AG04450 (cell line): ENCODE data around the gene THBS3. TPM values are rescaled to one million over a fixed set of nuclear protein-coding genes. Genes with fewer than 3 reads are reported as not detected.
"Not testable (repeated sequence)": the region's sequence is repeated elsewhere in the genome, so short reads cannot be mapped to it uniquely, and the experiment has no call there.

Experiments used
- CTCF ChIA-PET: fragments of 300-600, 350-600 bp; formaldehyde crosslinking; extraction: SDS; loops from one replicate; lab custom pipeline; 2022; ENCODE audit warnings: antibody characterized with exemption, inconsistent platforms; lab: Charles Lee
- POLR2A ChIA-PET: fragments of 350-600 bp; formaldehyde crosslinking; extraction: SDS; loops from one replicate; lab custom pipeline; 2021; ENCODE audit warnings: antibody characterized with exemption, inconsistent platforms; lab: Yijun Ruan, JAX
- DNase-seq: peaks from one replicate; pipeline ENCODE4 v3.0.0-alpha.2; 2011; ENCODE audit warnings: low read depth, low spot score
- H3K27ac ChIP-seq: one replicate; pipeline ENCODE4 v1.5.1; 2012; ENCODE audit warnings: low read depth, low read length, control low read depth
- H3K27me3 ChIP-seq: one replicate; pipeline ENCODE4 v1.6.0; 2012; ENCODE audit warnings: low read length; ENCODE audit not compliant: control insufficient read depth, insufficient read depth
- H3K4me3 ChIP-seq: 2 replicates; pipeline ENCODE4 v1.5.1; 2011; ENCODE audit warnings: mild to moderate bottlenecking, low read depth, low read length, control low read depth
- H3K9me3 ChIP-seq: 2 replicates; pipeline ENCODE4 v1.5.1; 2012; ENCODE audit warnings: low read length; ENCODE audit not compliant: control insufficient read depth, insufficient read depth
- polyA plus RNA-seq: library from polyadenylated mRNA; depleted of rRNA; stranded (reverse); fragments of >200 nt; gene quantifications from 2 replicates; pipeline ENCODE4 v1.2.3, GENCODE V29; 2011
- TF ChIP-seq, protein P1 (sequence below): IDR thresholded peaks from 2 replicates; pipeline ENCODE4 v1.5.1; 2011; ENCODE audit warnings: low read depth, low read length, control low read depth, inconsistent platforms

Gene THBS3
- polyA plus RNA-seq, 1 experiment, result 32.5 TPM

DNA sequence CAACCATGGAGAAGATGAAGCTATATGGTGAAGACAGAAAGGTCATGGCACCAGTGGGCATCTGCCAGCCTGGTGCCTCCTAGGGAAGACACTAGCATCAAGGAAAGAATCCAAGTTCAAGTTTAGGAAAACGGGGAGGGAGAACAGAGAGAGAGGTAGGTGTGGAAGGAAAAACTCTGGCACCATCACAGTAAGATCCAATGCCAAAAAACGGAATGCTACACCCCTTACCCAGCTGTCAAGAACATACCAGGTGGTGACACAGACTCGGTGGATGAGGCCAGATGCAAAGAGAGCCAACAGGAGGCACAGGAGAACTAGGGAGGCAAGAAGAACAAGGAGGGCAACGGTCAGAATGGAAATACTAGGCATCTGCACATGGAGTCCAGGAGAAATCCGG, 38.2 kb downstream of the THBS3 start:
- POLR2A ChIA-PET, result interaction anchor here (0.5 kb wide), 1 partner anchor 25 kb away, joined by 5 read pairs; no protein-coding TSS in a partner anchor
- no peaks in the 10 kb centered on the region for H3K27me3 ChIP-seq
- TF ChIP-seq, protein P1, sequence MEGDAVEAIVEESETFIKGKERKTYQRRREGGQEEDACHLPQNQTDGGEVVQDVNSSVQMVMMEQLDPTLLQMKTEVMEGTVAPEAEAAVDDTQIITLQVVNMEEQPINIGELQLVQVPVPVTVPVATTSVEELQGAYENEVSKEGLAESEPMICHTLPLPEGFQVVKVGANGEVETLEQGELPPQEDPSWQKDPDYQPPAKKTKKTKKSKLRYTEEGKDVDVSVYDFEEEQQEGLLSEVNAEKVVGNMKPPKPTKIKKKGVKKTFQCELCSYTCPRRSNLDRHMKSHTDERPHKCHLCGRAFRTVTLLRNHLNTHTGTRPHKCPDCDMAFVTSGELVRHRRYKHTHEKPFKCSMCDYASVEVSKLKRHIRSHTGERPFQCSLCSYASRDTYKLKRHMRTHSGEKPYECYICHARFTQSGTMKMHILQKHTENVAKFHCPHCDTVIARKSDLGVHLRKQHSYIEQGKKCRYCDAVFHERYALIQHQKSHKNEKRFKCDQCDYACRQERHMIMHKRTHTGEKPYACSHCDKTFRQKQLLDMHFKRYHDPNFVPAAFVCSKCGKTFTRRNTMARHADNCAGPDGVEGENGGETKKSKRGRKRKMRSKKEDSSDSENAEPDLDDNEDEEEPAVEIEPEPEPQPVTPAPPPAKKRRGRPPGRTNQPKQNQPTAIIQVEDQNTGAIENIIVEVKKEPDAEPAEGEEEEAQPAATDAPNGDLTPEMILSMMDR, result no peak
- no peaks in the 10 kb centered on the region; the same call in 1 of the 2 replicates for H3K9me3 ChIP-seq
- H3K4me3 ChIP-seq, result no peak overlapping the region
- no peak overlapping the region for H3K27ac ChIP-seq
- CTCF ChIA-PET, result interaction anchor here (0.7 to 12.4 kb wide), 10 partner anchors 9 to 173 kb away, joined by 3 to 317 read pairs (median 6); partner anchors contain the start of gene EFNA4
- DNase-seq, result no peak

DNA sequence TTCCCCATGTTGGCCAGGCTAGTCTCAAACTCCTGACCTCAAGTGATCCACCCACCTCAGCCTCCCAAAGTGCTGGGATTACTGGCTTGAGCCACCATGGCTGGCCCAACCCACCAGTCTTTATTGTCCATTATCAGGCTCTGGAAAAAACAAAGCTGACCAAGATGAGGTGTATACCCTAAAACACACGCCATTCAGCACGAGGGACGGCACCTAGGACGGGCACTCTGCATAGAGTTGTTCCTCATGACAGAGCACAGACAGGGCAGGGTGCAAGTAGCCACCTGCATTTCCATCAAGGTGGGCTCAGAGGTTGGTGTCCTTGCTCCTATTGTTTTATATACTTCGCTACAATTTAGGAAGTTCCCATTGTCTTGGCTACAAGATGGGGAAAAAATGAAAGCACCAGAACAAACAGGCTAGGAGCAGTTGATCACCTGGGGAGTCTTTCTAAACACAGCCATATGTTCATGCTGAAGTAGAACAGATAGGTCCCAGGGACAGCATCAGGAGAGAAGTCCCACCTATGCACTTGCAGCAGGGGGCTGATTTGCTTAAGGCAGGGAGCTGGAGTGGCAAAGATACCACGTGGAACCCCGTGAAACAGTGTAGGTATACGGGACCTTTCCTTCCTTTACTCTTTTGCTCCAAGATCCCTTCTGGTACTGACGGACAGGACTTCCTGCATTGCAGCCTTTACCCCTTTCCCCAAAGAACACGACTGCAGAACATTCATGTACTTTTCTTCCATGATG, 39.1 kb downstream of the THBS3 start:
- TF ChIP-seq, protein P1, result no peak
- no peak overlapping the region for H3K27ac ChIP-seq
- ChIA-PET POLR2A (interaction anchor here (1.5 kb wide), 1 partner anchor 77 kb away, joined by 7 read pairs; no protein-coding TSS in a partner anchor), CTCF (interaction anchor here (0.6 to 12.4 kb wide), 19 partner anchors 8 to 1660 kb away, joined by 3 to 317 read pairs (median 4); no protein-coding TSS in a partner anchor)
- DNase-seq, result no peak
- no peaks in the 10 kb centered on the region for H3K27me3 ChIP-seq
- no peaks in the 10 kb centered on the region; the same call in 1 of the 2 replicates for H3K9me3 ChIP-seq
- no peak overlapping the region for H3K4me3 ChIP-seq

DNA sequence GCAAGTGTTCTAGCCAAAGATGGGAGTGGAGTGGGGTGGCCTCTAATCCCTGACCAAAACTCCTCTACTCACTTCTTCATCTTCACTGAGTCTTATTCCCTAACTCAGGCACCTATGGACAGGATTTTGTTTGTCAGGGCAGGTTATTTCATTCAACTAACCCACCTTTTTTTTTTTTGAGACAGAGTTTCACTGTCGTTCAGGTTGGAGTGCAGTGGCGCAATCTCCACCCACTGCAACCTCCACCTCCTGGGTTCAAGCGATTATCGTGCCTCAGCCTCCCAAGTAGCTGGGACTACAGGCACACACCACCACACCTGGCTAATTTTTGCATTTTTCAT, 39.6 kb downstream of the THBS3 start:
- not testable (repeated sequence) for H3K9me3 ChIP-seq, H3K27ac ChIP-seq, H3K27me3 ChIP-seq, DNase-seq, H3K4me3 ChIP-seq
- POLR2A ChIA-PET, result interaction anchor here (1.5 kb wide), 1 partner anchor 77 kb away, joined by 7 read pairs; no protein-coding TSS in a partner anchor
- CTCF ChIA-PET, result interaction anchor here (0.6 to 12.4 kb wide), 16 partner anchors 11 to 1661 kb away, joined by 3 to 317 read pairs (median 5); no protein-coding TSS in a partner anchor

DNA sequence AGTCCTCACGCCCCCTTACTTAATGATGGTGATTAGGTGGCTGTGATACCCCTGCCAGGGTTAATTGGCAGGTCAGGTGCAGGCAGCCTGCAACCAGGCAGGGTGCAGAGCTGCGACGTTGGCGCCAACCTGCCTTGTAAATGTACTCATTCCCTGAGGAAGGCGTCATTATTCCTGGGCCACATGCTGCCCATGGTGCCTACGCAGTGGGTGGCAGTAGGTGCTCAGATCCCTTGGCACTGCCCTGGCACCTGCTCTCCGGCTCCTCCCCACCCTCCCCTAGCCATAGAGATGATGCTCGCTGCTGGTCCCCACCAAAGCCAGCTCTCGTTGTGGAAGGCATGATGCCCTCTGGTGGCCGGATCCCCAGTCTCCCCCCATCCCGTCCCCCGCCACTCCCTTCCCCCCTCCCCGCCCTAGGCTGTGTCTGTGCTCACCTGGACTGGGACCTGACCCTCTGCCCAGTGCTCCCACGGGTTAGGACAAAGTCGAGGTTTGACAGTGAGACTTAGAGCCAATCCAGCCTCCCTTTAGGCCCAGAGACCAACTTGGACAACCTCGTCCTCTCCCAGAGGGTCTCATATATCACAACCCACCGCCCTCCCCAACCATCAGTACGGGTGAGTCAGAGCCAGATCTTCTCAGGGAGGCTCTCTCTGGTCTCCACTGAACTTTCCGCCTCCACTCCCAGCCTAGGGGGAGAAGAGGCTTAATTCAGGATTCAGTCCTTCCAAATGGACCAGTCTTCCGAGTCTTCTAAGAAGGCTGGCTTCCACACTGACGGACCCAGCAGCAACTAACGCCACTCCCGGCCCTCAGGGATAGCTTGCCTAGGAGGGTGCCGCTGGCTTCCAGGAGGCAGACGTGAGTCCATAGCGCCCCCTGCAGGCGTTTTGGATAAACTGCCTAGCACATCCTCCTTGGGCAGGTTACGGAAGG, 40.3 kb downstream of the THBS3 start:
- DNase-seq, result peak; percentile 54
- POLR2A ChIA-PET, result interaction anchor here (1.5 kb wide), 1 partner anchor 76 kb away, joined by 7 read pairs; no protein-coding TSS in a partner anchor
- CTCF ChIA-PET, result interaction anchor here (0.5 to 12.4 kb wide), 16 partner anchors 11 to 224 kb away, joined by 3 to 317 read pairs (median 6); partner anchors contain the start of gene DPM3
- Histone ChIP-seq H3K9me3 (no peaks in the 10 kb centered on the region), H3K4me3 (no peak overlapping the region), H3K27me3 (no peaks in the 10 kb centered on the region), H3K27ac (no peak overlapping the region)
- TF ChIP-seq, protein P1, result peak; percentile 89
